Natural killer cell treated with Interleukin-12 subunit alpha and Interleukin-12 subunit beta and Interleukin-15 and Interleukin-18, amount 100 ng/mL, for 72 hours (primary cell): ENCODE measurements around the gene ADORA1. TPM values are rescaled to one million over a fixed set of nuclear protein-coding genes. Genes with fewer than 3 reads are reported as not detected.
A peak's percentile ranks its signal among the peaks of the same experiment; 100 is the strongest.

Source experiments
- ATAC-seq, 2 donors: fragments of 150-1000 bp; cut with Tn5 transposase in 1 of 2; sonication (Bioruptor Pico), chemical (Tn5 transposase) in 1 of 2; 2 replicates each; pipeline ENCODE4 v1.10.0; 2021
- DNase-seq: peaks from one replicate; pipeline ENCODE4 v3.0.0; 2022; ENCODE audit warnings: low spot score
- H3K27ac Mint-ChIP-seq, 2 donors: 1 replicate in 1 of 2; 2 replicates in 1 of 2; pipeline ENCODE4 v1.8.0; 2022; ENCODE audit warnings: mixed read lengths in 2 of 2, mild to moderate bottlenecking in 1 of 2, moderate library complexity in 1 of 2
- H3K27me3 Mint-ChIP-seq, 2 donors: 1 replicate in 1 of 2; 2 replicates in 1 of 2; pipeline ENCODE4 v1.8.0; 2022; ENCODE audit warnings: mixed read lengths in 2 of 2
- H3K36me3 Mint-ChIP-seq: one replicate; pipeline ENCODE4 v1.8.0; 2022; ENCODE audit warnings: mixed read lengths
- H3K4me1 Mint-ChIP-seq, 2 donors: 1 replicate in 1 of 2; 2 replicates in 1 of 2; pipeline ENCODE4 v1.8.0; 2022; ENCODE audit warnings: low read depth in 2 of 2, mixed read lengths in 2 of 2, mild to moderate bottlenecking in 1 of 2
- H3K4me3 Mint-ChIP-seq: one replicate; pipeline ENCODE4 v1.8.0; 2022; ENCODE audit warnings: mixed read lengths
- H3K9me3 Mint-ChIP-seq: 2 replicates; pipeline ENCODE4 v1.8.0; 2022; ENCODE audit warnings: mixed read lengths
- total RNA-seq, 2 donors: library from RNA; stranded (reverse); gene quantifications; one replicate each; pipeline ENCODE4 v1.2.3, GENCODE V29; 2022

ADORA1 gene
- total RNA-seq, 2 donors from 2014 or later = not detected

DNA sequence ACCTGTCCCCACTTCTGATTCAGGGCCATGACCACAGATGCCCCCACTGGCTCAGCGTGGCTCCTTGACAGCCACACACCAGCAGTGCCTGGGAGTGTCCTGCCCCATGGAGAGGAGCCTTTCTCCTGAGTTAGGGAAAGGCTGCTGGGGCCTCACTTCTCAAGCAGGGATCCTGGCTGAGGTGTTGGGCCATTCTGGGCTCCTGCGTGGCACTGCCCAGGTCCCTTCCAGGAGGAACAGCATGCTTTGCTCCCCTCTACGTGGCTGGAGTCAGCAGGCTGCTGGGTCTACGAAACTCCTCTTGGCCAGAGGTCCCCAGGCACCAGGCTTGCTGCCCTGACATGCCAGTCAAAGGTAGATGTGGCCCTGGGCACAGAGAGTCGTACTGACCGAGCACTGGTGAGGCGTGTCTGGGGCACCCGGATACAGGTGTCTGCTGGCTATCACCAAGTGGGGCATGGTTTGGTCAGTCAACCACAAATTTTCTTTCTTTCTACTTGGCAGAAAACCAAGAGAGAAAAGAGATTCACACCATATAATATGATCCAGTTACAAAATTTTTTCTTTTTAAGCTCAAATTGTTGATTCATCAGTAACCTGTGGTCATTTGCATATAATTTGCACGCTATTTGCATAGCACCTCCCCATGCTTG lies 4.1 kb downstream of the ADORA1 start:
- ATAC-seq (no peak), DNase-seq (no peak)
- Mint-ChIP-seq H3K4me3 (no peak overlapping the region), H3K9me3 (no peaks in the 10 kb centered on the region), H3K4me1 (peaks cover 4 to 12% of the 10 kb centered on the region in 2 donors), H3K27ac (no peak overlapping the region), H3K36me3 (no peaks in the 10 kb centered on the region), H3K27me3 (peaks cover 23 to 25% of the 10 kb centered on the region in 2 donors)

DNA sequence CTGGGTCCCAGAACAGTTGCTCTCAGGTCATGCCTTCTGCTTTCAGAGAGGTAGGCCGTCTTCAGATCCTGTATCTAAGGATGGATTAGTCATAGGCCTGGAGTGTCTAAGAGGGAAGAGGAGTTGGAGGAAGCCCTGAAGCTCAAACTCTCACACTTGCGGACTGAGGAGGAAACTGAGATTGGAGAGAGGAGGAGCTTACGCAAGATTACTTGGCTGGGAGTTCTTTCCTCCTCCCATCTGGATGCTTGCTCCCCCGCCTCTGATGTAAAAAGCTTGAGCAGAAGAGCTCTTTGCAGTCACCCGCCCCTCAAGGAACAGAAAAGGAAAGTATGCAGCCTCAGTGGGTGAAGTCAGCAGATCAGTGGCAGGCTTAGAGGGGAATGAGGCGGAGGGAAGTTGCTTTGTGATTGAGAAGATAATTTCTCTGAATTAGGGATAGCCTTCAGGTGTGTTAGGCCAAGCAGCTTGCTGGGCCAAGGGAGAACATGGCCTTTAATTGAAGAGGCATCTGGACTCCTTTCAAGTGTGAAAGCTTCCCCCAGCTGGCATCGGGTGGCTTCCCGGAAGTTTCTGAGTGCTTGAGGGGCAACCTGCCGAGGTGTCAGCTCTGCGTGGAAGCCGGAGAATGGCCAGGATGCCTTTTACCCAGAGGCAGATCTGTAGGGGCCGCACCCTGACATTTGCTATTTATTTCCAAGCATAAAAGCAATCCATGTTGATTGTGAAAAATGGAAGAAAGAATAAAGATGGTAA lies 6.6 kb downstream of the ADORA1 start:
- ATAC-seq (no peak), DNase-seq (no peak)
- Mint-ChIP-seq H3K27ac (no peak overlapping the region), H3K4me1 (peaks cover 4 to 6% of the 10 kb centered on the region in 2 donors), H3K36me3 (no peaks in the 10 kb centered on the region), H3K27me3 (peaks cover 14 to 17% of the 10 kb centered on the region in 2 donors), H3K9me3 (no peaks in the 10 kb centered on the region), H3K4me3 (no peak overlapping the region)

DNA sequence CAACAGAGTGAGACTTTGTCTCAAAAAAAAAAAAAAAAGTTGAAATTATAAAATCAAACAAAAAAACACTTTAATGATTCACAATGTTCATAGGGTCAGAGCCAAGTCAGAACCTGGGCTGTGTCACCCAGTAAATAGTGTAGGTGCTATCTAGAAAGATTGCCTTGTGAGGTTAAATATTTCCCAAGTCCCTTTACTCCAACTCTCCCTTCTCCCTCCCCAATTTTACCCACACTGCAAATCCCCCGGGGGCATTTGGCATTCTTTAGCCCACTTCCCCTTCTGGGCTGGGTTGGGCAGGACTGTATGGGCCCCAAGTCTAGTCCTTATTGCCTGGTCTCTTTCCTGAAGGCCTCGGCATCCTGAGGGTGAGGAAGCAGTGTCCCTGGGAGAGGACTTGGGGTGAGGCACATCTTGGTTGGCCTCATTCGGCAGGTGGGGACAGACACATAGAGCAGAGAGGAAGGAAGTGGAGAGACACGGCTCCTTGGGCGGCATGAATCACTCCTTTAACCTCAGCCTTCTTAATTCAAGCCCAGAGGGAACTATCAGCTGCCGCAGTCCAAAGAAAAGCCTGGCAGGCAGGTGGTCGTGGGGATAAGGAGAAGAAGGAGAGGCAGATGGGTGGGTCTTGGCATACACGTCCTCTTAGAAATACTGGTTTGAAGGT lies 8.2 kb downstream of the ADORA1 start:
- ATAC-seq (peak in 1 of 2 donors; percentile 55), DNase-seq (no peak)
- no peaks in the 10 kb centered on the region for H3K36me3 Mint-ChIP-seq
- H3K27ac Mint-ChIP-seq = no peak overlapping the region
- H3K4me1 Mint-ChIP-seq = peaks cover 4 to 6% of the 10 kb centered on the region in 2 donors
- peaks cover 6 to 7% of the 10 kb centered on the region in 2 donors for H3K27me3 Mint-ChIP-seq
- H3K9me3 Mint-ChIP-seq = no peaks in the 10 kb centered on the region
- H3K4me3 Mint-ChIP-seq = no peak overlapping the region

DNA sequence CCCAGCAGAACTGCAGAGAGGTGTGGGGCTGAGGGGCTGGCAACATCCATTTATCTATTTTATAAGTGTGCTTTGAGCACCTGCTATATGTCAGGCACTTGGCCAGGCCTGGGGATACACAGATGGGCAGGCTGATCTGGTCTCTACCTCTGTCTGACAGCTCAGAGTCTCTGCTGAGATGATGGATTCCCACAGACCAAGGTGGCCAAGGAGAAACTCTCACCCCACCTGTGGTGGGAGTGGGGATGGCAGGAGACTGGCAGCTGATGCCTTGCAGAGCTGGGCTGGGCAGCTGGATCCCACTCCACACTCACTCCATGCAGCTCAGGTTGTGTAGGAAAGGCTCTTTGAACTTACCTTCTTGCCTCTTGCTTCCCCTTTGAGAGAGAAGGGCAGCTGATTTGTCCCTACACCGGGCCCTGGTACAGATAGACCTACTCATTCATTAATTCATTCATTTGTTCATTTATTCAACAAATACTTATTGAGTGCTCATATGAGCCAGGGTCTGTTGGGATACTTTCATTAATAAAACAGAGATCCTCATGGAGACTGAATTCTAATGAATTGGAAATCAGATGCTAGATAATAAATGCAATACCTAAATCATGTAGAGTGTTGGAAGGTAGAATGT lies 9.0 kb downstream of the ADORA1 start:
- H3K9me3 Mint-ChIP-seq = no peaks in the 10 kb centered on the region
- H3K4me1 Mint-ChIP-seq = peaks cover 4 to 6% of the 10 kb centered on the region in 2 donors
- H3K36me3 Mint-ChIP-seq = no peaks in the 10 kb centered on the region
- ATAC-seq (no peak), DNase-seq (no peak)
- peaks cover 4 to 7% of the 10 kb centered on the region in 2 donors for H3K27me3 Mint-ChIP-seq
- no peak overlapping the region for H3K27ac Mint-ChIP-seq
- H3K4me3 Mint-ChIP-seq = no peak overlapping the region

- no peaks in the 10 kb centered on the region for H3K36me3 Mint-ChIP-seq
- no peak for DNase-seq
- no peaks in the 10 kb centered on the region for H3K9me3 Mint-ChIP-seq
- no peak overlapping the region for H3K27ac Mint-ChIP-seq
- peaks cover 4 to 7% of the 10 kb centered on the region in 2 donors for H3K27me3 Mint-ChIP-seq
- ATAC-seq = no peak
- no peak overlapping the region for H3K4me3 Mint-ChIP-seq
- H3K4me1 Mint-ChIP-seq = peaks cover 4 to 6% of the 10 kb centered on the region in 2 donors
Measured at GRCh38 chr1:203137324-203137723, 9.8 kb downstream of the ADORA1 start.

GRCh38 chr1:203138066-203138465 lies 10.5 kb downstream of the ADORA1 start:
- DNase-seq (no peak), ATAC-seq (no peak)
- Mint-ChIP-seq H3K9me3 (no peaks in the 10 kb centered on the region), H3K27ac (no peak overlapping the region), H3K36me3 (no peaks in the 10 kb centered on the region), H3K27me3 (peaks cover 4 to 7% of the 10 kb centered on the region in 2 donors), H3K4me1 (peaks cover 4 to 6% of the 10 kb centered on the region in 2 donors), H3K4me3 (no peak overlapping the region)

DNA sequence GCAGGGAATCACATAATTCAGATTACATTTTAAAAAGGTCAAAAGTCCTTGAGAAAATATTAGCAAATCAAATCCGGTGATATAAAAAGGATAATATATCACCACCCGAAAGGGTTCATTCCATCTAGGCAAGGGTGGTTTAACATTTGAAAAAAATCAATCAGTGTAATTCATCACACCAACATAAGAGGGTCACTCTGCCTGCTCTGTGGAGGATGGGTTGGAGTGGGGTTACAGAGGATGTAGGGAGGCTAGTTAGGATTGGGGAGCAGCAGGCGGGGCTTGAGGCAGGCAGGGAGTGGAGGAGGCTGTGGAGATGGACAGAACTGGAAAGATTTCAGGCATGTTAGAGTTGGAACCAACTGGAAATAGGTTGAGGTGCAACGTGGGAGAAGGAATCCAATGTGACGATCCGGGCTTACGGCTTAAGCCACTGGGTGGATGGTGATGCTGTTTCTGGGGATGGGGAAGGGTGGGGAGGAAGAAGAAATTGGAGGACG lies 12.5 kb downstream of the ADORA1 start:
- Mint-ChIP-seq H3K4me3 (no peak overlapping the region), H3K36me3 (no peaks in the 10 kb centered on the region), H3K9me3 (no peaks in the 10 kb centered on the region), H3K4me1 (peaks cover 4 to 6% of the 10 kb centered on the region in 2 donors), H3K27me3 (peaks cover 7% of the 10 kb centered on the region in 2 donors), H3K27ac (no peak overlapping the region)
- no peak for ATAC-seq
- DNase-seq = no peak

DNA sequence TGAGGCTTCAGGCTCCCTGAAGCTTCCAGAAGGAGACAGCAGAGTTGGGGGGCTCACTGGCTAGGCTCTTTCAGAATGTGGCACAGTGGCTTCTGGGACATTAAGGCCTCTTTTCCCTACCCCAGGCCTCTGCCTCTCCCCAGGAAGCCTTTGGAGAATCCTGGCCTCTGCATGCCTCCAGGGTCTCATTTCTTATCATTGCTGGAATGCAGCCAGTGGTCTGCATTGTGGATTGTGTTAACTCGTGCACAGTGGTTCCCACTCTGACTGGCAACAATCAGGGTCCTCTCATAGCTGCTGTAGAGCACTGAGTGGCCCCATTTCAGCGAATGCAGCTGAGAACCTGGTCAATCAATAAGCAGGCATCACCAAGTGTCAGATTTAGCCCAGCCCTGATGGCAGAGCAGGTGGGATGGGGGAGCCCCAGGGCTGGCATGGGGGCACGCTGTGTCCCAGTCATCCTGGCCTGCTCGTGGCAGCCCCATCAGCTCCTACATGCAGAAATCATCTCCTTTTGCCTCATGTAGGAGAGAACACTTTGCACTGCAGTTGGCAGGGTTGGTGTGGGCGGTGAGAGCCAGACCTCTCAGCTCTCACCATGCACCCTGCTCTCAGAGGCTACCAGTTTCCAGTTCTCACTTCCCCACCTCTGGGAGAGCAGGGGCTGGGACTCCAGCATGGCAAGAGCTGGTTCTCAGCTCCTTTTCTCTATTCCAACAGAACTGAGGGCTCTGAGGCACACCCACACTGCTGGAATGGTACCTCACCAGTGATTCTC lies 13.4 kb downstream of the ADORA1 start:
- Mint-ChIP-seq H3K36me3 (no peaks in the 10 kb centered on the region), H3K4me1 (peaks cover 2 to 4% of the 10 kb centered on the region in 2 donors), H3K27ac (no peak overlapping the region), H3K9me3 (no peaks in the 10 kb centered on the region), H3K4me3 (no peak overlapping the region), H3K27me3 (peaks cover 7% of the 10 kb centered on the region in 2 donors)
- DNase-seq = no peak
- no peak for ATAC-seq

DNA sequence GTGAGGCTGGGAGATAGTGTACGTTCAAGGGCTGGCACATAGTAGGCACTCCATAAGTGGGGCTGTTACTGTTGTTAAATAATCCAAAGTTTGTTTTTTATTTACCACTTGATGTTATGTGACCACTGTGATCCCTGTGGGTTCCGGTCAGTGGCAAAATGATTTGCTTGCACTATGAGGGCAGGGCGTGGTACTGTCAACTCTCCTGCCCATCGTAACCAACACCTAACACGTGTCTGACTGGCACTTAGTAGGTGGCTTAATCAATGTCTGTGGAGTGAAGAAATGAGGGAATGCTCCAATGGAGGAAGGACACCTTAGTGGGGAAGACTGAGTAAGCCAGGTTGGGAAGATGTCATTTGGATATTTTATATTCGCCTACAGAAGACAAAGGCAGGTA lies 14.6 kb downstream of the ADORA1 start:
- no peaks in the 10 kb centered on the region for H3K36me3 Mint-ChIP-seq
- ATAC-seq (no peak), DNase-seq (no peak)
- H3K27ac Mint-ChIP-seq = no peak overlapping the region
- H3K9me3 Mint-ChIP-seq = no peaks in the 10 kb centered on the region
- no peak overlapping the region for H3K4me3 Mint-ChIP-seq
- no peaks in the 10 kb centered on the region for H3K4me1 Mint-ChIP-seq
- peaks cover under 1 to 2% of the 10 kb centered on the region in 2 donors for H3K27me3 Mint-ChIP-seq

DNA sequence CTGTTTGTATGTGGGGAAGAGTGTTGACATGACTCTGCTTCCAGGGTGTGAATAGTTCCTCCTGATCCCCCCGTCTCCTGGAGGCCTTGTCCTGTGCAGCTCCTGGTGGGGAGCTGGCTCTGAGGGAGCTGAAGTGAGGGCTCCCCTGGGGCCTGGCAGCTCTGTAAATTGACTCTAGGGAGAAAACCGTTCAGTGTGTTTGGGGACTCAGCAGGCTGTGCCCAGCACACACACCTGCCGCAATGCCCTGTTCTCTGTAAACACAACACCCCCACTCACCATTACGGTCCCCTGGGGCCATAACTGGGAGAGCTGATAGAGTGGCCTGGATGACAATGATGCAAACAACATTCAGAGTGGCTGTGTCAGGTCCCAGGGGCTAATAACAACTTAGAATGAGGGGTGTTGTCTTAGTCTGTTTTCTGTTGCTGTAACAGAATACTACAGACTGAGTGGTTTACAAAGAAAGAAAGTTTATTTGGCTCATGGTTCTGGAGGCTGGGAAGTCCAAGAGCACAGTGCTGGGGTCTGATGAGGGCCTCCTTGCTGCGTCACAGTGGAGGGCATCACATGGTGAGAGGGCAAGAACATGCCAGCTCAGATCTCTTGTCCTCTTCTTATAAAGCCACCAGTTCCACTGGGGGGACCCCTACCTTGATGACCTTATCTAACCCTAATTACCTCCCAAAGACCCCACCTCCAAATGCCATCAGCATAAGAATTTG lies 15.3 kb downstream of the ADORA1 start:
- no peaks in the 10 kb centered on the region for H3K9me3 Mint-ChIP-seq
- no peaks in the 10 kb centered on the region for H3K36me3 Mint-ChIP-seq
- DNase-seq (no peak), ATAC-seq (no peak)
- H3K27me3 Mint-ChIP-seq = peaks cover 0 to 2% of the 10 kb centered on the region in 2 donors
- H3K27ac Mint-ChIP-seq = no peak overlapping the region
- H3K4me1 Mint-ChIP-seq = no peaks in the 10 kb centered on the region
- H3K4me3 Mint-ChIP-seq = no peak overlapping the region

GRCh38 chr1:203143641-203144040 lies 16.1 kb downstream of the ADORA1 start:
- no peak for DNase-seq
- Mint-ChIP-seq H3K9me3 (no peaks in the 10 kb centered on the region), H3K36me3 (no peaks in the 10 kb centered on the region), H3K4me3 (no peak overlapping the region), H3K4me1 (no peaks in the 10 kb centered on the region), H3K27ac (no peak overlapping the region), H3K27me3 (peaks cover 0 to 2% of the 10 kb centered on the region in 2 donors)
- no peak for ATAC-seq

GRCh38 chr1:203144661-203145060 lies 17.1 kb downstream of the ADORA1 start:
- Mint-ChIP-seq H3K9me3 (no peaks in the 10 kb centered on the region), H3K27ac (no peak overlapping the region), H3K36me3 (no peaks in the 10 kb centered on the region), H3K4me3 (no peak overlapping the region), H3K4me1 (no peaks in the 10 kb centered on the region), H3K27me3 (peaks cover 0 to 5% of the 10 kb centered on the region in 2 donors)
- ATAC-seq (no peak), DNase-seq (no peak)
